Activated B cell treated with CpG ODN at 0.5 μM for 24 hours (primary cell): ENCODE results near the gene RALB. TPM values are rescaled to one million over a fixed set of nuclear protein-coding genes. Genes with fewer than 3 reads are reported as not detected.

Experiments used
- ATAC-seq: fragments of 200-7000 bp; cut with Tn5 transposase; one replicate; pipeline ENCODE4 v1.10.0; 2021; ENCODE audit warnings: low read depth, mild to moderate bottlenecking, moderate library complexity
- CTCF ChIA-PET: fragments of 350-600 bp; sonication (Branson Sonifier 250); formaldehyde crosslinking; loops from one replicate; lab custom pipeline; 2021; ENCODE audit warnings: antibody characterized with exemption; lab: Charles Lee
- POLR2A ChIA-PET: fragments of 350-600 bp; sonication (Branson Sonifier 250); formaldehyde crosslinking; loops from one replicate; lab custom pipeline; 2021; ENCODE audit warnings: antibody characterized with exemption; lab: Charles Lee
- DNase-seq: peaks from one replicate; pipeline ENCODE4 v3.0.0; 2022
- H3K27ac Mint-ChIP-seq: one replicate; pipeline ENCODE4 v1.8.0; 2020; ENCODE audit warnings: mixed read lengths
- H3K27me3 Mint-ChIP-seq: one replicate; pipeline ENCODE4 v1.8.0; 2021; ENCODE audit warnings: mixed read lengths
- H3K36me3 Mint-ChIP-seq: one replicate; pipeline ENCODE4 v1.8.0; 2021; ENCODE audit warnings: low read depth, mixed read lengths
- H3K4me1 Mint-ChIP-seq: one replicate; pipeline ENCODE4 v1.8.0; 2021; ENCODE audit warnings: mixed read lengths
- H3K4me3 Mint-ChIP-seq: one replicate; pipeline ENCODE4 v1.8.0; 2020; ENCODE audit warnings: mild to moderate bottlenecking, mixed read lengths
- H3K9me3 Mint-ChIP-seq: one replicate; pipeline ENCODE4 v1.8.0; 2020; ENCODE audit warnings: mixed read lengths
- CTCF ChIP-seq: fragments of 200-600 bp; IDR thresholded peaks from one replicate; pipeline ENCODE4 v1.8.0; 2022; ENCODE audit warnings: antibody characterized with exemption, mild to moderate bottlenecking
- intact Hi-C: fragments of 100-400 bp; cut with micrococcal nuclease; formaldehyde crosslinking; loops from one replicate; pipeline ENCODE4 v1.15.1; 2024
- total RNA-seq: library from RNA; stranded (reverse); gene quantifications from 2 replicates; pipeline ENCODE4 v1.2.3, GENCODE V29; 2022

The RALB gene
- total RNA-seq, 1 donor from 2014 or later, result 33.4 TPM

GRCh38 chr2:120204945-120205670, 47.5 kb upstream of the RALB start:
- H3K36me3 Mint-ChIP-seq, result no peaks in the 10 kb centered on the region
- intact Hi-C loops, result no loop called here
- POLR2A ChIA-PET, result no interaction called here

GRCh38 chr2:120206022-120206581, 46.5 kb upstream of the RALB start:
- no peak for TF ChIP-seq CTCF
- Mint-ChIP-seq H3K27me3 (no peaks in the 10 kb centered on the region), H3K36me3 (no peaks in the 10 kb centered on the region), H3K27ac (no peak overlapping the region), H3K9me3 (no peaks in the 10 kb centered on the region), H3K4me3 (no peak overlapping the region), H3K4me1 (peaks cover 10% of the 10 kb centered on the region)
- CTCF ChIA-PET, result interaction anchor here (1.2 kb wide), 1 partner anchor 107 kb away, joined by 5 read pairs; no protein-coding TSS in a partner anchor
- DNase-seq (no peak), ATAC-seq (peak; percentile 52)
- POLR2A ChIA-PET, result no interaction called here
- intact Hi-C loops, result loop anchor here (1.0 kb wide), 1 partner anchor 107 kb away; no protein-coding TSS in a partner anchor

More at GRCh38 chr2:120204945-120205670, 47.5 kb upstream of the RALB start:
- Mint-ChIP-seq H3K4me1 (peaks cover 3% of the 10 kb centered on the region), H3K9me3 (no peaks in the 10 kb centered on the region), H3K4me3 (no peak overlapping the region), H3K27ac (no peak overlapping the region), H3K27me3 (no peaks in the 10 kb centered on the region)
- no peak for TF ChIP-seq CTCF
- ATAC-seq (no peak), DNase-seq (no peak)
- CTCF ChIA-PET, result no interaction called here

- intact Hi-C loops, result no loop called here
- Mint-ChIP-seq H3K9me3 (no peaks in the 10 kb centered on the region), H3K36me3 (no peaks in the 10 kb centered on the region), H3K27ac (no peak overlapping the region), H3K4me3 (no peak overlapping the region), H3K27me3 (no peaks in the 10 kb centered on the region), H3K4me1 (peaks cover 10% of the 10 kb centered on the region)
- ATAC-seq (no peak), DNase-seq (no peak)
- CTCF ChIA-PET, result interaction anchor here (0.9 kb wide), 1 partner anchor 10 kb away, joined by 3 read pairs; no protein-coding TSS in a partner anchor
- no peak for TF ChIP-seq CTCF
- POLR2A ChIA-PET, result no interaction called here
These were observed 44.0 kb upstream of the RALB start for GRCh38 chr2:120208381-120209353.

GRCh38 chr2:120209427-120210269, 43.0 kb upstream of the RALB start:
- intact Hi-C loops, result no loop called here
- H3K4me1 Mint-ChIP-seq, result peaks cover 10% of the 10 kb centered on the region
- H3K27ac Mint-ChIP-seq, result no peak overlapping the region
- H3K27me3 Mint-ChIP-seq, result no peaks in the 10 kb centered on the region
- no peak for TF ChIP-seq CTCF
- no peaks in the 10 kb centered on the region for H3K9me3 Mint-ChIP-seq
- ChIA-PET POLR2A (interaction anchor here (0.5 kb wide), 1 partner anchor 468 kb away, joined by 4 read pairs; no protein-coding TSS in a partner anchor), CTCF (interaction anchor here (1.0 kb wide), 1 partner anchor 103 kb away, joined by 4 read pairs; no protein-coding TSS in a partner anchor)
- no peak overlapping the region for H3K4me3 Mint-ChIP-seq
- H3K36me3 Mint-ChIP-seq, result no peaks in the 10 kb centered on the region
- ATAC-seq (no peak), DNase-seq (no peak)
